ENCODE measurements around the gene ENAH. TPM values are rescaled to one million over a fixed set of nuclear protein-coding genes. Genes with fewer than 3 reads are reported as not detected.
"Not testable (repeated sequence)": the region's sequence is repeated elsewhere in the genome, so short reads cannot be mapped to it uniquely, and the experiment has no call there.

ENAH gene
- total RNA-seq, 1 donor from 2014 or later, result 137 TPM

DNA sequence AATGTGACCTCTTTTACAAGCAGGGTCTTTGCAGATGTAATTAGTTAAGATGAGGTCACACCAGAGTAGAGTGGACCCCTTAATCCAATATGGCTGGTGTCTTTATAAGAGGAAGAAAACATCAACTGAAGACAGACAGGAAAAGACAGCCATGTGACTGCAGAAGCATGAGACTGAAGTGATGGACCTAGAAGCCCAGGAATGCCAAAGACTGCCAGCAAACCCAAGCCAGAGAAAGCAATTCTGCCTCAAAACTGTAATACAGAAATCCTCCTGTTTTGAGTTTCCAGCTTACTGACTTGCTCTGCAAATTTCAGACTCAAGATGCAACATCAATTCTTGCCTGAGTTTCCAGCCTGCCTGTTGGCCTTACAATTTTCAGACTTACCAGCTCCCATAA, 17.3 kb downstream of the ENAH start:
- Mint-ChIP-seq H3K4me1 (peaks cover 7% of the 10 kb centered on the region), H3K27ac (peak overlapping the region; percentile 25), H3K9me3 (peaks cover 8% of the 10 kb centered on the region), H3K4me3 (no peak overlapping the region), H3K27me3 (ENCODE audit: low read depth) (no peaks in the 10 kb centered on the region), H3K36me3 (peaks cover 30% of the 10 kb centered on the region)
- no peak for TF ChIP-seq CTCF (IDR thresholded peaks at IDR 0.05; ENCODE audit: unreplicated experiment)
- no peak for DNase-seq (ENCODE audit: low spot score in 2 of 2, unreplicated experiment in 2 of 2)

GRCh38 chr1:225632836-225633235, 20.1 kb downstream of the ENAH start:
- not testable (repeated sequence) for H3K4me3 Mint-ChIP-seq; H3K27ac Mint-ChIP-seq; DNase-seq (ENCODE audit: low spot score in 2 of 2, unreplicated experiment in 2 of 2); H3K27me3 Mint-ChIP-seq (ENCODE audit: low read depth); H3K36me3 Mint-ChIP-seq; H3K9me3 Mint-ChIP-seq
- peaks cover 22% of the 10 kb centered on the region for H3K4me1 Mint-ChIP-seq

DNA sequence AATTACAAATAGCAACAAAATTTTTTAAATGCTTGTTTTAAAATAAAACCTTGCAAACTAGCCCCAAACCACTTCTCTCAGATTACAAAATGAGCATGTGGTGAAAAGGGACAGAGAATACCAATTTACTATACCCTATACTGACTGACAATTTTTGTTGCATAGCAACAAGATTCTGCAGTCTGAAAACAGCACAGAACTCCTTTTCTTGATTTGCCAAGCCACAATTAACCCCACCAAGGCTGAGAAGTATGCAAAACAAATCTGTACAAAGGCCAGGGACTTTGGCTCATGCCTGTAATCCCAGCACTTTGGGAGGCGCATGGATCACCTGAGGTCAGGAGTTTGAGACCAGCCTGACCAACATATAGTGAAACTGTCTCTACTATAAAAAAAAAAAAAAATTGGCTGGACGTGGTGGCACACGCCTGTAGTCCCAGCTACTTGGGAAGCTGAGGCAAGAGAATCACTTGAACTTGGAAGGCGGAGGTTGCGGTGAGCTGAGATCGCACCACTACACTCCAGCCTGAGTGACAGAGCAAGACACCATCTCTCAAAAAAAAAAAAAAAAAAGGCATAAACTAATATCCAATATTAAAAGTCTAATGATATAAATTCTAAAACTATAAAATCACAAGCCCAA, 21.8 kb downstream of the ENAH start:
- peaks cover 39% of the 10 kb centered on the region for H3K4me1 Mint-ChIP-seq
- H3K36me3 Mint-ChIP-seq, result no peaks in the 10 kb centered on the region
- no peak for DNase-seq (ENCODE audit: low spot score in 2 of 2, unreplicated experiment in 2 of 2)
- no peak for TF ChIP-seq CTCF (IDR thresholded peaks at IDR 0.05; ENCODE audit: unreplicated experiment)
- no peaks in the 10 kb centered on the region for H3K9me3 Mint-ChIP-seq
- H3K4me3 Mint-ChIP-seq, result no peak overlapping the region
- H3K27me3 Mint-ChIP-seq (ENCODE audit: low read depth), result no peaks in the 10 kb centered on the region
- peak overlapping the region; percentile 56 for H3K27ac Mint-ChIP-seq

GRCh38 chr1:225629483-225629882, 23.4 kb downstream of the ENAH start:
- Mint-ChIP-seq H3K9me3 (no peaks in the 10 kb centered on the region), H3K27ac (no peak overlapping the region), H3K36me3 (no peaks in the 10 kb centered on the region), H3K4me1 (peaks cover 53% of the 10 kb centered on the region), H3K27me3 (ENCODE audit: low read depth) (no peaks in the 10 kb centered on the region), H3K4me3 (no peak overlapping the region)
- no peak for DNase-seq (ENCODE audit: low spot score in 2 of 2, unreplicated experiment in 2 of 2)
- no peak for TF ChIP-seq CTCF (IDR thresholded peaks at IDR 0.05; ENCODE audit: unreplicated experiment)

DNA sequence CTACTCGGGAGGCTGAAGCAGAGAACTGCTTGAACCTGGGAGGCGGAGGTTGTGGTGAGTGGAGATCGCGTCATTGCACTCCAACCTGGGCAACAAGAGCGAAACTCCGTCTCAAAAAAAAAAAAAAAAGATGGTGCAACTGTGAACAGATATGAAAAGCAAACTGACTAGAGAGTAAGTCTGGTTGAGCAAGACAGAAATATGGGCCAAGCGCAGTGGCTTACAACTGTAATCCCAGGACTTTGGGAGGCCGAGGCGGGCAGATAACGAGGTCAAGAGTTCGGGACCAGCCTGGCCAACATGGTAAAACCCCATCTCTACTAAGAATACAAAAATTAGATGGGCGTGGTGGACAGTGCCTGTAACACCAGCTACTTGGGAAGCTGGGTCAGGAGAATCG, 24.1 kb downstream of the ENAH start:
- not testable (repeated sequence) for DNase-seq (ENCODE audit: low spot score in 2 of 2, unreplicated experiment in 2 of 2); H3K27me3 Mint-ChIP-seq (ENCODE audit: low read depth); H3K9me3 Mint-ChIP-seq; H3K27ac Mint-ChIP-seq; H3K4me3 Mint-ChIP-seq; H3K36me3 Mint-ChIP-seq
- peaks cover 53% of the 10 kb centered on the region for H3K4me1 Mint-ChIP-seq

DNA sequence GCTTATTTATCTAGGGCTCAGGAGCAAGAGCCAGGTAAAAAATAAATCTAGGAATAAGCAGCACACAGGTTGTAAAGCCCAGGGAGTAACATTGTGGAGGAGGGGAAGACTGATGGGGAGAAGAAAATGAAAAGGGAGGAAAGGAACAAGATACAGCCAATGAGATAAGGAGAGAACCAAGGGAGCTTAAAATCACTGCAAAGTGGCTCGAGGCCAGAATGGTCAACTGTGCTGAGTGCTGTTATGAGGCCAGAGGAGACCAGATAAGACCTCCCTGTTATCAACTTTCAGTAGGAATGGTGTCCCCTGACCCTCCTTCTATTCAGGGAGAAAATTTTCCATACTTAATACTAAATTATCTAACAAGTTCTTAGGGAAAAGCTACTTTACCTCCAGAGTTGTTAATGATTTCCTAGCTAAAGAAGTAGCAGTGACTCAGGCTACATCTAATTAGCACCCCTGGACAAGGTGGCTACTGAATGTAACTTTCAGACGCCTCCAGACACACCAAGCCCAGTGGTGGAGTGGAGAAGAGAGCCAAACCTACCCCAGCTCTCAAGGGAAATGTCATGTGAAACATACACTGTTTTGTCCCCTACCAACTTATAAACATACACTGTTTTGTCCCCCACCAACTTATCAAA, 25.5 kb downstream of the ENAH start:
- H3K9me3 Mint-ChIP-seq, result no peaks in the 10 kb centered on the region
- peaks cover 53% of the 10 kb centered on the region for H3K4me1 Mint-ChIP-seq
- no peak overlapping the region for H3K4me3 Mint-ChIP-seq

More for the DNA sequence above, 25.5 kb downstream of the ENAH start:
- no peaks in the 10 kb centered on the region for H3K27me3 Mint-ChIP-seq (ENCODE audit: low read depth)
- peak overlapping the region; percentile 72 for H3K27ac Mint-ChIP-seq
- no peaks in the 10 kb centered on the region for H3K36me3 Mint-ChIP-seq
- TF ChIP-seq CTCF (IDR thresholded peaks at IDR 0.05; ENCODE audit: unreplicated experiment), result no peak
- no peak for DNase-seq (ENCODE audit: low spot score in 2 of 2, unreplicated experiment in 2 of 2)
